ENCODE results near the gene C9orf50.

The C9orf50 gene

GRCh38 chr9:129606161-129607026 is 14.5 kb downstream of the C9orf50 start:
- Histone ChIP-seq H3K4me1 (ENCODE audit: control insufficient read depth in 1 of 2, insufficient read depth in 2 of 2, low read length in 2 of 2) (peaks cover 6 to 23% of the 10 kb centered on the region in 2 donors), H3K9me3 (ENCODE audit: control insufficient read depth in 1 of 2, low read length in 2 of 2) (no peaks in the 10 kb centered on the region), H3K27ac (ENCODE audit: low read length) (peak overlapping the region; percentile 51), H3K4me3 (ENCODE audit: low read depth in 1 of 2, low read length in 2 of 2) (no peak overlapping the region), H3K36me3 (ENCODE audit: control insufficient read depth in 1 of 2, insufficient read depth in 2 of 2, low read length in 2 of 2) (no peaks in the 10 kb centered on the region), H3K27me3 (ENCODE audit: low read depth, low read length) (no peaks in the 10 kb centered on the region)

- H3K4me1 ChIP-seq (ENCODE audit: control insufficient read depth in 1 of 2, insufficient read depth in 2 of 2, low read length in 2 of 2), result peaks cover 4 to 20% of the 10 kb centered on the region in 2 donors
- no peaks in the 10 kb centered on the region for H3K27me3 ChIP-seq (ENCODE audit: low read depth, low read length)
- H3K27ac ChIP-seq (ENCODE audit: low read length), result no peak overlapping the region
Measured at GRCh38 chr9:129604766-129605163, 16.1 kb downstream of the C9orf50 start.

DNA sequence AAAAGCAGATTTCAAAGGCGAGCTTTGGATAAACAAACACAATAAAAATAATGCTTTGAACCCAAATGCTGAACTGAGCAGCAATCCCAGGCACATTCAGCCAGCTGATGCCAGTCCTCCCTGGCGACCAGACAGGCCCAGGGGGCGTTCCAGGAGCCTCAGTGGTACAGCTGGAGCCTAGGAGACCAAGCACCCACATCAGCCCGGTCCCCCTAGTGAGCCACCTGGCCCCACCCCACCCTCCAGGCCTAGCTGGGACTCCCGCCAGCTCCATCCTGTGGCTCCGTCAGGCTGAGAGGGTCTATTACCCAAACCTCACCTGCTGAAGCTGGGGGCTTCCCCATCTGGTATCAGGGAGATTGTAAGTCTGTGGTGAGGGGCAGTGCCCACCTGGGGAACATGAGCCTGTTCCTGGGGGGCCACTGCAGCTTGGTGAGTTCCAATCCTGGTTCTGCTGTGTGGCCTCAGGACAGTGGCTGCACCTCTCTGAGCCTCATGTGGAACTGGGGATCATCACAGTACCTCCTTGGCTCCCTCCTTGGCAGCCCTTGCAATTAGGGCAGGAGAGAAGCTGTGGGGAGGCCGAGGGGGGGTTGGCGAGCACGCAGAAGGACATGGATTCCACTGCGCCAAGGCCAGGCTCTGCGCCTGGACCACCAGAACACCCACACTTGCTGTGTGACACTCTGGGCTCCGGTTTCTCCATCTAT is 16.7 kb downstream of the C9orf50 start:
- Histone ChIP-seq H3K27me3 (ENCODE audit: low read depth, low read length) (no peaks in the 10 kb centered on the region), H3K36me3 (ENCODE audit: control insufficient read depth in 1 of 2, insufficient read depth in 2 of 2, low read length in 2 of 2) (no peaks in the 10 kb centered on the region), H3K4me1 (ENCODE audit: control insufficient read depth in 1 of 2, insufficient read depth in 2 of 2, low read length in 2 of 2) (peaks cover 4 to 20% of the 10 kb centered on the region in 2 donors), H3K4me3 (ENCODE audit: low read depth in 1 of 2, low read length in 2 of 2) (no peak overlapping the region), H3K9me3 (ENCODE audit: control insufficient read depth in 1 of 2, low read length in 2 of 2) (no peaks in the 10 kb centered on the region), H3K27ac (ENCODE audit: low read length) (no peak overlapping the region)

More at GRCh38 chr9:129604766-129605163, 16.1 kb downstream of the C9orf50 start:
- Histone ChIP-seq H3K9me3 (ENCODE audit: control insufficient read depth in 1 of 2, low read length in 2 of 2) (no peaks in the 10 kb centered on the region), H3K36me3 (ENCODE audit: control insufficient read depth in 1 of 2, insufficient read depth in 2 of 2, low read length in 2 of 2) (no peaks in the 10 kb centered on the region), H3K4me3 (ENCODE audit: low read depth in 1 of 2, low read length in 2 of 2) (no peak overlapping the region)

DNA sequence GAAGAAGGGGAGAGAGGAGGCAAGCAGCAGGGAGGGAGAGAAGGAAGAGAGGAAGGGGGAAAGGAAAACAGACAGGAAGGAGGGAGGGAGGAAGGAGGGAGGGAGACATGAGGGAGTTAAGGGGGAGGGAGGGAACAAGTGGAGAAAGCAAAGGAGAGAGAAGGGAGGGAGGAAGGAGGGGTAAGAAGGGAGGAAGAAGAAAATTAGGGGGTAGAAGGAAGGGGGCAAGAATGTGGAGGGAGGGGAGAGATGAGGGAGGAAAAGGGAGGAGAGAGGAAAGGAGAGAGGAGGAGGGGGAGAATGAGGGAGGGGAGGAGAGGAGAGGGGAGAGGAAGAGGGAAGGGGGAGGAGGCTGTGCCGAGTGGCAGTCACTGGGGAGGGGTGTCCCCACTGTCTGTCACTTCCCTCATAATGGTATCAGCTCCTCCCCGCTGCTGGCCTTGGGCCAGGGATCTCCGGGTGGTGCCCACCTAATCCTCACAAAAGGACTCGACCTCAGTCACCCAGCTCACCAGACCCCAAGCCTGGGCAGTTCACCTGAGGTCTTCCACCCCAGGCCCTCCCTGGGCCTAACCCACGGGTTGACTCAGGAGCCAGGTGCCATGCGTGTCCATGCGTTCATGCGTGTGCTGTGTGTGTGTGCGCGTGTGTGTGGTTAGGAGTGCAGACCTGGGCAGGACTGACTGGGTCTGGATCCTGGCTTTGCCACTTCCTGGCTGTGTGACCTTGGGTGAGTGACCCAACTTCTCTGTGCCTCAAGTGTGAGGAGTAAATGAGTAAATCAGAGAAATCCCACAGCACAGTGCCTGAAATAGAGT is 18.1 kb downstream of the C9orf50 start:
- H3K4me1 ChIP-seq (ENCODE audit: control insufficient read depth in 1 of 2, insufficient read depth in 2 of 2, low read length in 2 of 2), result peaks cover 3 to 23% of the 10 kb centered on the region in 2 donors
- no peaks in the 10 kb centered on the region for H3K9me3 ChIP-seq (ENCODE audit: control insufficient read depth in 1 of 2, low read length in 2 of 2)
- no peak overlapping the region for H3K4me3 ChIP-seq (ENCODE audit: low read depth in 1 of 2, low read length in 2 of 2)
- no peaks in the 10 kb centered on the region for H3K36me3 ChIP-seq (ENCODE audit: control insufficient read depth in 1 of 2, insufficient read depth in 2 of 2, low read length in 2 of 2)
- H3K27ac ChIP-seq (ENCODE audit: low read length), result no peak overlapping the region
- H3K27me3 ChIP-seq (ENCODE audit: low read depth, low read length), result no peaks in the 10 kb centered on the region

DNA sequence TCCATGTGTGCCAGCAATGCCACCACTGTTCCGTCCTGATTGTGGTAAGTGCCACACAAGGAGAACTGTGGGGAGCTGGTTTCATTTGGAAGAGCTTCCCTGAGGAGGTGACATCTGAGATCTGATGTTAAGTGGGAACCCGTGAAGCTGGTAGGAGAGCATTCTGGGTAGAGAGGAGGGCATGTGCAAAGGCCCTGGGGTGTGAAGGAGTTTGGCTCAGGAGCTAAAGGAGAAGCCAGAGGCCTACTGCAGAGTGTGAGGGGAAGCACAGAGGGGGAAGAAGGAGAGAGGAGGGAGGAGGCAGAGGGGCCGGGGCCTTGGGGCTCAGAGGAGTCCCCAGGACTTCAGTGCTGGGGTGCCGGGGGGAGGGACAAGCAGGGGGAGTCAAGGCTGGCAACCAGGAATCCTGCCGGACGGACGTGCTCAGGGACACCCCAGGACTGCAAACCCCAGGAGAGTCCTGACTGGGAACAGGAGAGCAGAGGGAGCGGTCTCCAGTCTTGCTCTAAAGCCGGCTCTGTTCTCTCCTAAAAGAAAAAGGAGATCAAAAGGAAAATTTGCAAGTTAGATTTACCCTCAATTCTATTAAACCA is 19.7 kb downstream of the C9orf50 start:
- no peaks in the 10 kb centered on the region for H3K27me3 ChIP-seq (ENCODE audit: low read depth, low read length)
- no peaks in the 10 kb centered on the region for H3K9me3 ChIP-seq (ENCODE audit: control insufficient read depth in 1 of 2, low read length in 2 of 2)
- H3K4me1 ChIP-seq (ENCODE audit: control insufficient read depth in 1 of 2, insufficient read depth in 2 of 2, low read length in 2 of 2), result peaks cover 0 to 25% of the 10 kb centered on the region in 2 donors
- H3K36me3 ChIP-seq (ENCODE audit: control insufficient read depth in 1 of 2, insufficient read depth in 2 of 2, low read length in 2 of 2), result no peaks in the 10 kb centered on the region
- H3K27ac ChIP-seq (ENCODE audit: low read length), result no peak overlapping the region
- H3K4me3 ChIP-seq (ENCODE audit: low read depth in 1 of 2, low read length in 2 of 2), result no peak overlapping the region

DNA sequence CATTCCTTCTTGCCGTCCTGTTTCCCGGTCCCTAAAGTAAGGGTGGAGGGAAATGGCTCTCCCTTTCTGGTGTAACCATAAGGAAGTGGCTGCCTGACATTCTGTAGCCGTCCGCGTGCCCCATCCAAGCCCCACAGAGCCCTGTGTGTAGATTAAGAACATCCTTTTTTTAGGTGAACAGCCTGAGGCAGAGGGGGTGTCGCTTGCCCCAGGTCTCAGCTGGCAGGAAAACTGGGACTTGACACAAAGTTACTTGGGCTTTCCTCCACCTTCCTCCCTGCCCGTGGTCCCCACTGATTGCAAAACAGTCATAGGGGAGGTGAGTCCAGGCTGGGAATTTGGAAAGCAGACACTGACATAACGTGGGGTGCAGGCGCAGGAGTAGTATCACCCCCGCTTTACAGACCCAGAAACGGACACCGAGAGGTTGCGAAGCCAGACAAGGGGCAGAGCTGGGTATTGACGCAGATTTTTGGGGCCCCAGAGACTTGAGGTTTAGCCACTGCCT is 22.8 kb downstream of the C9orf50 start:
- Histone ChIP-seq H3K27ac (ENCODE audit: low read length) (peak overlapping the region; percentile 31), H3K4me1 (ENCODE audit: control insufficient read depth in 1 of 2, insufficient read depth in 2 of 2, low read length in 2 of 2) (peaks cover 0 to 28% of the 10 kb centered on the region in 2 donors)

DNA sequence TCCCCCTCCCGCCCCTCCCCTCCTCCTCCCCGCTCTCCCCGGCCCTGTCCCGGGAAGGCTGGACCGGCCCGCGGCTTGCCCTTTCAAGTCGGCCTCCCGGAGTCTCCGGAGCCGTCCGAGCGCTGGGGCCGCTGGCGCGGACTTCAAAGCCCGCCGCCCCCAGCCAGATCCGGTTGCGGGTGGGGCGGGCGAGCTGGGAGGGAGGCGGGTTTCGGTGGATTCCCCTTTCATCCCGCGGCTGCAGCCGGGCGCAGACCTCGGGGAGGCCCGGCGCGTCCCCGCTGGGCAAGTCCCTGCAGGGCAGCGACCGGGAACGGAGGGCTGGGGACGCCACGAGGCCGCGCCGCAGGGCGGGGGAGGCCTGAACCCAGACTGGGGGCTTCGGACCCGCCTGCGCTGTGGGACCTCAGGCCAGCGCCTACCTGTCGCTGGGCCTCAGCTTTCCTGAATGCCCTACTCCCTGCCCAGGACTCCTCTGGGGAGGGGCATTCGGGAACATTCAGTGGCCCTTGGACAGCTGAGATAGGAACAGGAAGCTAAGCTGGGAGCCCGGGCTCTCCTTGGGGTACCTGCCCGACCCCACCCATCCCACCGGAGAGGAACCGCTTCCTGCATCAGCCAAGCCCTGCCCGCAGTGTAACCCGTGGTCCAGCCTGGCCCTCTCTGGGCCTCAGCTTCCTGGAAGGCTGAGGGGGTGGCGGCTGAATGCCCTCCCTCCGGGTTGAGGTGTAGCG is 23.4 kb downstream of the C9orf50 start:
- Histone ChIP-seq H3K9me3 (ENCODE audit: control insufficient read depth in 1 of 2, low read length in 2 of 2) (no peaks in the 10 kb centered on the region), H3K4me1 (ENCODE audit: control insufficient read depth in 1 of 2, insufficient read depth in 2 of 2, low read length in 2 of 2) (peaks cover 0 to 23% of the 10 kb centered on the region in 2 donors), H3K27me3 (ENCODE audit: low read depth, low read length) (no peaks in the 10 kb centered on the region), H3K4me3 (ENCODE audit: low read depth in 1 of 2, low read length in 2 of 2) (peak overlapping the region in 1 of 2 donors; percentile 59), H3K36me3 (ENCODE audit: control insufficient read depth in 1 of 2, insufficient read depth in 2 of 2, low read length in 2 of 2) (no peaks in the 10 kb centered on the region), H3K27ac (ENCODE audit: low read length) (peak overlapping the region; percentile 31)

More for the DNA sequence above, 22.8 kb downstream of the C9orf50 start:
- H3K36me3 ChIP-seq (ENCODE audit: control insufficient read depth in 1 of 2, insufficient read depth in 2 of 2, low read length in 2 of 2), result no peaks in the 10 kb centered on the region
- no peaks in the 10 kb centered on the region for H3K27me3 ChIP-seq (ENCODE audit: low read depth, low read length)
- H3K9me3 ChIP-seq (ENCODE audit: control insufficient read depth in 1 of 2, low read length in 2 of 2), result no peaks in the 10 kb centered on the region
- peak overlapping the region in 1 of 2 donors; percentile 59 for H3K4me3 ChIP-seq (ENCODE audit: low read depth in 1 of 2, low read length in 2 of 2)

DNA sequence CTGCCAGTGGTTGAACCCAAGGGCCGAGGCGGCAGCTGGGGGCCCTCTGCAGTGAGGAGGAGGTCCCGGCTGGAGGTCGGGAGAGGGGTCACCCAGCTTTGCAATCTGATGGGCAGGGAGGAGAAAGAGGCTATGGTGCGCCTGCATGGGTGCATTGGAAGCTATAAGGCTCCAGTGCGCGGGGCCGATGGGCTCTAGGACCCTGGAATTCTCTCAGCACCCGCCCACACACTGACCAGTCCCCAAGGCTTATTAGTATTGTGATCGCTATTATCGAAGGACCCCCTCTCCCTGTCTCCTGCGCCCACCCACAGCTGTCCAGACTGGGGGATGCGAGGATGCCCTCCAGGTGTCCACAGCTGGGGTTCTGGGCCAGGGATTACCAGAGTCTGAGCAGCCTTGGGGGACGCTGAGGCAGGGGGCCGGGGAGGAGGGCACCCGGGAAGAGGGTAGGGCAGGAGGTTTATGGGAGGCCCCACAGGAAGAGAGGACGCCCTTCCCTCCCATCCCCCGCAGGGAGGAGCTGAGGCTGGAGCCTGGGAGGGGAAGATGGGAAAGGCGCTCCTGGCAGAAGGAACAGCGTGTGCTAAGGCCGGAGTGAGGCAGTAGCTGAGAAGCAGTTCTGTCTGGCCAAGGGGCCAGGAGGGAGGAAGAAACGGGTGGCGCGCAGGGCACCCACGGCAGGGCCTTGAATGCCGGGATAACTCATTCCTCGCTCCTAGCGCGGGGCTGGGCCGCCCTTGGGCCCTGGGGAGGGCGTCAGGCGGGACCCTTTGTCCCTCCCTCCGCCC is 24.2 kb downstream of the C9orf50 start:
- Histone ChIP-seq H3K9me3 (ENCODE audit: control insufficient read depth in 1 of 2, low read length in 2 of 2) (no peaks in the 10 kb centered on the region), H3K36me3 (ENCODE audit: control insufficient read depth in 1 of 2, insufficient read depth in 2 of 2, low read length in 2 of 2) (no peaks in the 10 kb centered on the region), H3K27ac (ENCODE audit: low read length) (peak overlapping the region; percentile 56), H3K27me3 (ENCODE audit: low read depth, low read length) (no peaks in the 10 kb centered on the region), H3K4me1 (ENCODE audit: control insufficient read depth in 1 of 2, insufficient read depth in 2 of 2, low read length in 2 of 2) (peaks cover 0 to 20% of the 10 kb centered on the region in 2 donors), H3K4me3 (ENCODE audit: low read depth in 1 of 2, low read length in 2 of 2) (peak overlapping the region; percentile 37 to 59)

DNA sequence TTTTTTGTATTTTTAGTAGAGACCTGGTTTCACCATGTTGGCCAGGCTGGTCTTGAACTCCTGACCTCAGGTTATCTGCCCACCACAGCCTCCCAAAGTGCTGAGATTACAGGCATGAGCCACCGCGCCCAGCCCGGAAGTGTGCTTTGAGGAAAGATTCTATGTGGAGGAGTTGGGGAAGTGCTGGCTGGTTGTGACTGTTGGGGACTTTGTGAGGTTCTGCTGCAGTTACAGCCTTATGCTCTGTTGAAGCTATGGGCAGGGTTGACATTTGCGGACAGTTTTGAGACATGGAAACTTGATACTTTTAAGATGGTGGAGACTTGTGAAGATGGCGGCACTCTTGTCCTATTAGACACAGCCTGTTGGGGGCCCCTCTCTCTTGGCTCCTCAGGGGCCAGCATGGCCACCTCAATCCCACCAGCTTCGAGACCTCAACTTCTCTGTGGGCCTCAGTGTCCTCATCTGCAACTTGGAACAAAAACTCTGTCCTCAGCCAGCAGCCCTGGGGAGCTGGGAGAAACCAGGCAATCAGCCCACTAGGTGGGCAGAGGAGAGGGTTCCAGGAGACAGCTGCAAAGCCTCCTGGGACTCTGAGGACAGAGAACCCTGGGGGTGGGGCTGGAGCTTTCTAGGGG is 24.9 kb downstream of the C9orf50 start:
- H3K9me3 ChIP-seq (ENCODE audit: control insufficient read depth in 1 of 2, low read length in 2 of 2), result no peaks in the 10 kb centered on the region

More for the DNA sequence above, 24.9 kb downstream of the C9orf50 start:
- H3K4me1 ChIP-seq (ENCODE audit: control insufficient read depth in 1 of 2, insufficient read depth in 2 of 2, low read length in 2 of 2), result peaks cover 0 to 20% of the 10 kb centered on the region in 2 donors
- no peak overlapping the region for H3K27ac ChIP-seq (ENCODE audit: low read length)
- H3K4me3 ChIP-seq (ENCODE audit: low read depth in 1 of 2, low read length in 2 of 2), result peak overlapping the region in 1 of 2 donors; percentile 59
- no peaks in the 10 kb centered on the region for H3K36me3 ChIP-seq (ENCODE audit: control insufficient read depth in 1 of 2, insufficient read depth in 2 of 2, low read length in 2 of 2)
- no peaks in the 10 kb centered on the region for H3K27me3 ChIP-seq (ENCODE audit: low read depth, low read length)
